ENCODE measurements around the gene PSME3IP1. TPM values are rescaled to one million over a fixed set of nuclear protein-coding genes. Genes with fewer than 3 reads are reported as not detected.

Gene PSME3IP1
- polyA plus RNA-seq, 1 of the 3 experiments (the other 2 are of a cell fraction), result 80.9 TPM

GRCh38 chr16:57148481-57148880 is 37.4 kb downstream of the PSME3IP1 start:
- Histone ChIP-seq H3K27ac (ENCODE audit: low read depth in 2 of 2, low read length in 1 of 2) (peak overlapping the region in 1 of 2 experiments; percentile 82; a peak in 1 of 4 replicates), H3K9me3 (no peaks in the 10 kb centered on the region), H3K36me3 (replicated peaks in 1 of 2; ENCODE audit: control insufficient read depth in 1 of 2, insufficient read depth in 2 of 2, low read length in 1 of 2) (peaks cover 7 to 25% of the 10 kb centered on the region in 2 experiments), H2AFZ (ENCODE audit: low read depth) (no peak overlapping the region), H3K4me2 (no peak overlapping the region), H3K9ac (no peak overlapping the region), H3F3A (replicated peaks; ENCODE audit: insufficient read depth) (peaks cover 6% of the 10 kb centered on the region), H4K20me1 (ENCODE audit: insufficient read depth) (no peaks in the 10 kb centered on the region), H3K4me3 (ENCODE audit: low read depth in 2 of 2, low read length in 1 of 2) (no peak overlapping the region), H3K79me2 (ENCODE audit: insufficient read depth) (no peaks in the 10 kb centered on the region), H3K27me3 (ENCODE audit: insufficient read depth) (no peaks in the 10 kb centered on the region), H3K9me2 (no peaks in the 10 kb centered on the region), H3K4me1 (ENCODE audit: control insufficient read depth in 1 of 2, insufficient read depth in 2 of 2, low read depth in 1 of 2, low read length in 1 of 2) (peaks cover 19 to 40% of the 10 kb centered on the region in 2 experiments; a peak in 3 of 4 replicates)
- POLR2A ChIA-PET, result no interaction called here
- no peak for DNase-seq
- WGBS (ENCODE audit: low lambda C conversion rate), result 97% methylated on average over 6 of the region's 6 CpGs
- CTCF ChIA-PET, result interaction anchor here (0.9 to 4.6 kb wide), 7 partner anchors 34 to 87 kb away, joined by 3 to 21 read pairs (median 4); partner anchors contain the start of gene CPNE2
- TF ChIP-seq TCF12 (IDR thresholded peaks at IDR 0.05), result no peak

GRCh38 chr16:57147381-57148221 is 38.2 kb downstream of the PSME3IP1 start:
- peak; percentile 59 for DNase-seq
- H3K4me3 ChIP-seq (ENCODE audit: low read depth in 2 of 2, low read length in 1 of 2), result no peak overlapping the region
- no peaks in the 10 kb centered on the region for H3K79me2 ChIP-seq (ENCODE audit: insufficient read depth)
- 80% methylated on average over 14 of the region's 14 CpGs for WGBS (ENCODE audit: low lambda C conversion rate)
- no peak overlapping the region; the same call in 1 of the 2 replicates for H3K4me2 ChIP-seq
- TF ChIP-seq RFX5 (IDR thresholded peaks at IDR 0.05; ENCODE audit: low read length) (no peak), YY1 (IDR thresholded peaks at IDR 0.05; ENCODE audit: low read depth) (no peak), EP300 (IDR thresholded peaks at IDR 0.05; ENCODE audit: borderline replicate concordance in 1 of 2, low read depth in 1 of 2, low read length in 1 of 2) (no peak), JUND (IDR thresholded peaks at IDR 0.05) (no peak), NFIC (IDR thresholded peaks at IDR 0.05; ENCODE audit: borderline replicate concordance) (no peak)
- TF ChIP-seq, protein P1, sequence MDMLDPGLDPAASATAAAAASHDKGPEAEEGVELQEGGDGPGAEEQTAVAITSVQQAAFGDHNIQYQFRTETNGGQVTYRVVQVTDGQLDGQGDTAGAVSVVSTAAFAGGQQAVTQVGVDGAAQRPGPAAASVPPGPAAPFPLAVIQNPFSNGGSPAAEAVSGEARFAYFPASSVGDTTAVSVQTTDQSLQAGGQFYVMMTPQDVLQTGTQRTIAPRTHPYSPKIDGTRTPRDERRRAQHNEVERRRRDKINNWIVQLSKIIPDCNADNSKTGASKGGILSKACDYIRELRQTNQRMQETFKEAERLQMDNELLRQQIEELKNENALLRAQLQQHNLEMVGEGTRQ (IDR thresholded peaks at IDR 0.05; ENCODE audit: borderline replicate concordance, low read depth, low read length), result no peak
- ChIA-PET POLR2A (interaction anchor here (0.5 kb wide), 1 partner anchor 142 kb away, joined by 3 read pairs; no protein-coding TSS in a partner anchor), CTCF (interaction anchor here (1.0 to 2.6 kb wide), 5 partner anchors 20 to 88 kb away, joined by 3 to 10 read pairs (median 3); partner anchors contain the start of gene CPNE2)
- H3K27ac ChIP-seq (ENCODE audit: low read depth in 2 of 2, low read length in 1 of 2), result peak overlapping the region in 1 of 2 experiments; percentile 82; a peak in 2 of 4 replicates
- H3F3A ChIP-seq (replicated peaks; ENCODE audit: insufficient read depth), result peaks cover 6% of the 10 kb centered on the region
- H3K9me3 ChIP-seq, result no peaks in the 10 kb centered on the region
- no peak overlapping the region for H2AFZ ChIP-seq (ENCODE audit: low read depth)
- peaks cover 0 to 16% of the 10 kb centered on the region in 2 experiments for H3K36me3 ChIP-seq (replicated peaks in 1 of 2; ENCODE audit: control insufficient read depth in 1 of 2, insufficient read depth in 2 of 2, low read length in 1 of 2)
- no peaks in the 10 kb centered on the region for H3K27me3 ChIP-seq (ENCODE audit: insufficient read depth)
- peaks cover 19 to 48% of the 10 kb centered on the region in 2 experiments; a peak in 3 of 4 replicates for H3K4me1 ChIP-seq (ENCODE audit: control insufficient read depth in 1 of 2, insufficient read depth in 2 of 2, low read depth in 1 of 2, low read length in 1 of 2)
- no peaks in the 10 kb centered on the region for H4K20me1 ChIP-seq (ENCODE audit: insufficient read depth)
- no peak overlapping the region for H3K9ac ChIP-seq
- H3K9me2 ChIP-seq, result no peaks in the 10 kb centered on the region

GRCh38 chr16:57146735-57147134 is 39.1 kb downstream of the PSME3IP1 start:
- CTCF ChIA-PET, result interaction anchor here (2.1 kb wide), 1 partner anchor 54 kb away, joined by 7 read pairs; the partner anchor contains the start of gene CPNE2
- H3K9me3 ChIP-seq, result no peaks in the 10 kb centered on the region
- H3K79me2 ChIP-seq (ENCODE audit: insufficient read depth), result no peaks in the 10 kb centered on the region
- POLR2A ChIA-PET, result no interaction called here
- 84% methylated on average over 3 of the region's 5 CpGs for WGBS (ENCODE audit: low lambda C conversion rate)
- H3K4me2 ChIP-seq, result no peak overlapping the region
- H3K27me3 ChIP-seq (ENCODE audit: insufficient read depth), result no peaks in the 10 kb centered on the region
- TF ChIP-seq POLR2AphosphoS5 (IDR thresholded peaks at IDR 0.05; ENCODE audit: low read depth, low read length) (no peak; the same call in 1 of the 2 replicates), RCOR1 (IDR thresholded peaks at IDR 0.05; ENCODE audit: low read length) (no peak), TCF12 (IDR thresholded peaks at IDR 0.05) (no peak), EP300 (IDR thresholded peaks at IDR 0.05; ENCODE audit: borderline replicate concordance in 1 of 2, low read depth in 1 of 2, low read length in 1 of 2) (no peak), RAD21 (IDR thresholded peaks at IDR 0.05; ENCODE audit: low read length) (0 out of 2 replicates have a peak, but pooled peaks have one; percentile 5), CTCF (IDR thresholded peaks at IDR 0.05) (peak; percentile 38; the same call in 1 of the 2 replicates), MEF2A (IDR thresholded peaks at IDR 0.05; ENCODE audit: borderline replicate concordance, low read depth) (no peak), YY1 (IDR thresholded peaks at IDR 0.05; ENCODE audit: low read depth) (no peak), FOSL2 (IDR thresholded peaks at IDR 0.05; ENCODE audit: borderline replicate concordance, low read depth) (no peak)
- TF ChIP-seq, protein P2, sequence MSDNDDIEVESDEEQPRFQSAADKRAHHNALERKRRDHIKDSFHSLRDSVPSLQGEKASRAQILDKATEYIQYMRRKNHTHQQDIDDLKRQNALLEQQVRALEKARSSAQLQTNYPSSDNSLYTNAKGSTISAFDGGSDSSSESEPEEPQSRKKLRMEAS (IDR thresholded peaks at IDR 0.05; ENCODE audit: low read depth), result no peak
- no peaks in the 10 kb centered on the region for H4K20me1 ChIP-seq (ENCODE audit: insufficient read depth)
- no peak overlapping the region for H2AFZ ChIP-seq (ENCODE audit: low read depth)
- peak; percentile 57 for DNase-seq
- no peak overlapping the region for H3K9ac ChIP-seq
- H3F3A ChIP-seq (replicated peaks; ENCODE audit: insufficient read depth), result peaks cover 6% of the 10 kb centered on the region
- H3K36me3 ChIP-seq (replicated peaks in 1 of 2; ENCODE audit: control insufficient read depth in 1 of 2, insufficient read depth in 2 of 2, low read length in 1 of 2), result peaks cover 0 to 7% of the 10 kb centered on the region in 2 experiments
- H3K9me2 ChIP-seq, result no peaks in the 10 kb centered on the region
- no peak overlapping the region for H3K4me3 ChIP-seq (ENCODE audit: low read depth in 2 of 2, low read length in 1 of 2)
- H3K27ac ChIP-seq (ENCODE audit: low read depth in 2 of 2, low read length in 1 of 2), result peak overlapping the region in 1 of 2 experiments; percentile 82; a peak in 1 of 4 replicates
- H3K4me1 ChIP-seq (ENCODE audit: control insufficient read depth in 1 of 2, insufficient read depth in 2 of 2, low read depth in 1 of 2, low read length in 1 of 2), result peaks cover 19 to 57% of the 10 kb centered on the region in 2 experiments; a peak in 3 of 4 replicates
